Tibial artery (tissue), 4 donors: ENCODE data around the gene PCSK5.

Experiments
- DNase-seq, 2 donors: peaks; one replicate each; pipeline ENCODE4 v3.0.0-alpha.2; 2019
- H3K27ac ChIP-seq, 2 donors: fragments of 200-600 bp; sonication (generic) in 1 of 2; 1 replicate in 1 of 2; 2 replicates in 1 of 2; pipeline ENCODE4 v1.5.1; 2018 to 2019; ENCODE audit warnings: mild to moderate bottlenecking in 1 of 2
- H3K27me3 ChIP-seq, 2 donors: fragments of 200-600 bp; sonication (generic) in 1 of 2; one replicate each; pipeline versions ENCODE4 v1.5.1 to v1.6.0; 2016 to 2019
- H3K36me3 ChIP-seq, 3 donors: fragments of 200-600 bp; sonication (generic) in 2 of 3; one replicate each; pipeline ENCODE4 v1.5.1; 2016 to 2019; ENCODE audit warnings: mild to moderate bottlenecking in 2 of 3
- H3K4me1 ChIP-seq, 4 donors: fragments of 200-600 bp; sonication (generic) in 2 of 4; 1 replicate in 3 of 4; 2 replicates in 1 of 4; pipeline ENCODE4 v1.5.1; 2016 to 2019
- H3K4me3 ChIP-seq, 2 donors: fragments of 200-600 bp; sonication (generic) in 1 of 2; 1 replicate in 1 of 2; 2 replicates in 1 of 2; pipeline ENCODE4 v1.5.1; 2018 to 2019; ENCODE audit warnings: mild to moderate bottlenecking in 2 of 2
- H3K9me3 ChIP-seq, 3 donors: fragments of 200-600 bp; sonication (generic) in 1 of 3; one replicate each; pipeline ENCODE4 v1.5.1; 2016 to 2019
- CTCF ChIP-seq, 2 experiments: fragments of 200-600 bp in 1 of 2; fragments of 450-650 bp in 1 of 2; IDR thresholded peaks; one replicate each; pipeline ENCODE4 v1.5.1; 2017 to 2019; ENCODE audit warnings: antibody characterized with exemption in 2 of 2, mild to moderate bottlenecking in 1 of 2, moderate library complexity in 1 of 2
- intact Hi-C: fragments of 100-400 bp; cut with DNase I; formaldehyde crosslinking; loops from one replicate; pipeline ENCODE4 v1.15.0; 2023; ENCODE audit warnings: low total_unique reads

Gene PCSK5

GRCh38 chr9:76396144-76396543 is 505.7 kb downstream of the PCSK5 start:
- intact Hi-C loops: loop anchor here (5.0 kb wide), 1 partner anchor 781 kb away; the partner anchor contains the start of gene VPS13A
- no peaks in the 10 kb centered on the region for H3K27me3 ChIP-seq
- no peak overlapping the region for H3K27ac ChIP-seq
- no peak for DNase-seq
- TF ChIP-seq CTCF (IDR thresholded peaks at IDR 0.05): no peak
- no peaks in the 10 kb centered on the region for H3K9me3 ChIP-seq
- H3K4me1 ChIP-seq: peaks cover 0 to 17% (median 3%) of the 10 kb centered on the region in 4 donors
- no peak overlapping the region for H3K4me3 ChIP-seq
- no peaks in the 10 kb centered on the region for H3K36me3 ChIP-seq

- no peak for DNase-seq
- TF ChIP-seq CTCF (IDR thresholded peaks at IDR 0.05): no peak
- H3K4me1 ChIP-seq: peaks cover 0 to 17% (median 3%) of the 10 kb centered on the region in 4 donors
- no peaks in the 10 kb centered on the region for H3K27me3 ChIP-seq
- intact Hi-C loops: loop anchor here (5.0 kb wide), 1 partner anchor 781 kb away; the partner anchor contains the start of gene VPS13A
- H3K9me3 ChIP-seq: no peaks in the 10 kb centered on the region
- no peaks in the 10 kb centered on the region for H3K36me3 ChIP-seq
- no peak overlapping the region for H3K27ac ChIP-seq
- no peak overlapping the region for H3K4me3 ChIP-seq
Observed at GRCh38 chr9:76396597-76396996, 506.1 kb downstream of the PCSK5 start.

DNA sequence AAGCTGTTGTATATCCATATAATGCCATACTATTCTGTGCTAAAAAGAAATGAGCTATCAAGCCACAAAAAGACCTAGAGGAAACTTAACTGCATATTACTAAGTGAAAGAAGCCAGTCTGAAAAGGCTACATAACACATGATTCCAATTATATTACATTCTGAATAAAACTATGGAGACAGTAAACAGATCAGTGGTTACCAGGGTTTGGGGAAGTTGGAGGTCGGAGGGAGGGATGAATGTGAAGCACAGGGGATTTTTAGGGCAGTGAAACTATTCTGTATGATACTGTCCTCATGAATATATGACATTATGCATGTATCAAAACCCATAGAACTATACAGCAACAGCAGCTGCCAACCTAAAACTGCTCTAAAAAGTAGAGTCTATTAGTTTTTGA is 509.4 kb downstream of the PCSK5 start:
- DNase-seq: no peak

GRCh38 chr9:76400534-76401096 is 510.1 kb downstream of the PCSK5 start:
- no peak overlapping the region for H3K27ac ChIP-seq
- H3K27me3 ChIP-seq: no peaks in the 10 kb centered on the region
- intact Hi-C loops: no loop called here
- no peaks in the 10 kb centered on the region for H3K9me3 ChIP-seq
- H3K4me3 ChIP-seq: no peak overlapping the region
- DNase-seq: no peak
- TF ChIP-seq CTCF (IDR thresholded peaks at IDR 0.05): no peak
- H3K4me1 ChIP-seq: peaks cover 0 to 10% (median 0%) of the 10 kb centered on the region in 4 donors
- H3K36me3 ChIP-seq: no peaks in the 10 kb centered on the region

More for the DNA sequence above, 509.4 kb downstream of the PCSK5 start:
- Histone ChIP-seq H3K9me3 (no peaks in the 10 kb centered on the region), H3K27ac (no peak overlapping the region), H3K4me3 (no peak overlapping the region), H3K4me1 (peaks cover 0 to 16% (median 2%) of the 10 kb centered on the region in 4 donors), H3K36me3 (no peaks in the 10 kb centered on the region), H3K27me3 (no peaks in the 10 kb centered on the region)
- intact Hi-C loops: loop anchor here (5.0 kb wide), 1 partner anchor 777 kb away; the partner anchor contains the start of gene VPS13A
- no peak for TF ChIP-seq CTCF (IDR thresholded peaks at IDR 0.05)

- intact Hi-C loops: no loop called here
- no peaks in the 10 kb centered on the region for H3K9me3 ChIP-seq
- no peak for TF ChIP-seq CTCF (IDR thresholded peaks at IDR 0.05)
Observed at GRCh38 chr9:76401176-76401575, 510.7 kb downstream of the PCSK5 start.

More at GRCh38 chr9:76401176-76401575, 510.7 kb downstream of the PCSK5 start:
- Histone ChIP-seq H3K4me1 (peaks cover 0 to 9% (median 0%) of the 10 kb centered on the region in 4 donors), H3K36me3 (no peaks in the 10 kb centered on the region), H3K27ac (no peak overlapping the region), H3K4me3 (no peak overlapping the region), H3K27me3 (no peaks in the 10 kb centered on the region)
- DNase-seq: no peak
